Caco-2 (cell line): Measurements from ENCODE around the gene DRC1. TPM values are rescaled to one million over a fixed set of nuclear protein-coding genes. Genes with fewer than 3 reads are reported as not detected.

Source experiments
- BruUV-seq: library from RNA; stranded (reverse); fragments of 400-500 nt; replicated peaks from 2 replicates; lab custom pipeline; 2021; lab: Mats Ljungman, UMichigan
- CTCF ChIA-PET: fragments of 300-600 bp; sonication (Branson Sonifier 250); formaldehyde crosslinking; loops from one replicate; lab custom pipeline; 2022; ENCODE audit warnings: antibody characterized with exemption; lab: Charles Lee
- POLR2A ChIA-PET: fragments of 300-600 bp; sonication (Branson Sonifier 250); formaldehyde crosslinking; loops from one replicate; lab custom pipeline; 2022; ENCODE audit warnings: antibody characterized with exemption; lab: Charles Lee
- DNase-seq, 2 experiments: peaks; one replicate each; pipeline versions ENCODE4 v3.0.0 to v3.0.0-alpha.2; 2020 to 2022
- H3K27me3 ChIP-seq: replicated peaks from 2 replicates; pipeline ENCODE4 v1.6.0; 2011; ENCODE audit warnings: low read length; ENCODE audit not compliant: control insufficient read depth, insufficient read depth
- H3K36me3 ChIP-seq: 2 replicates; pipeline ENCODE4 v1.5.1; 2011; ENCODE audit warnings: low read length; ENCODE audit not compliant: control insufficient read depth, insufficient read depth
- H3K4me1 ChIP-seq: fragments of 250-450 bp; sonication (Bioruptor Pico); 2 replicates; pipeline ENCODE4 v1.5.1; 2020; ENCODE audit warnings: mild to moderate bottlenecking
- H3K4me3 ChIP-seq: 2 replicates; pipeline ENCODE4 v1.5.1; 2011; ENCODE audit warnings: low read depth, mild to moderate bottlenecking, control low read depth, low read length
- H3K9me3 ChIP-seq: fragments of 250-450 bp; sonication (Bioruptor Pico); 2 replicates; pipeline ENCODE4 v1.5.1; 2020; ENCODE audit warnings: mild to moderate bottlenecking, moderate library complexity
- H3K27ac Mint-ChIP-seq: one replicate; pipeline ENCODE4 v1.8.0; 2022; ENCODE audit warnings: mixed read lengths; ENCODE audit not compliant: unreplicated experiment
- H3K27me3 Mint-ChIP-seq: one replicate; pipeline ENCODE4 v1.8.0; 2022; ENCODE audit warnings: mixed read lengths; ENCODE audit not compliant: insufficient read depth, unreplicated experiment
- H3K36me3 Mint-ChIP-seq: one replicate; pipeline ENCODE4 v1.8.0; 2022; ENCODE audit warnings: mild to moderate bottlenecking, mixed read lengths; ENCODE audit not compliant: insufficient read depth, unreplicated experiment
- H3K4me1 Mint-ChIP-seq: one replicate; pipeline ENCODE4 v1.8.0; 2022; ENCODE audit warnings: low read depth, mixed read lengths; ENCODE audit not compliant: unreplicated experiment
- H3K4me3 Mint-ChIP-seq: one replicate; pipeline ENCODE4 v1.8.0; 2022; ENCODE audit warnings: mild to moderate bottlenecking, moderate library complexity, mixed read lengths; ENCODE audit not compliant: unreplicated experiment
- H3K9me3 Mint-ChIP-seq: one replicate; pipeline ENCODE4 v1.8.0; 2022; ENCODE audit warnings: mixed read lengths; ENCODE audit not compliant: unreplicated experiment
- CTCF ChIP-seq, 2 experiments: fragments of 200-600 bp in 1 of 2; IDR thresholded peaks; 1 replicate in 1 of 2; 2 replicates in 1 of 2; pipeline versions ENCODE4 v1.5.1 to v1.8.0; 2011 to 2022; ENCODE audit warnings: antibody characterized with exemption in 1 of 2, control low read depth in 1 of 2, inconsistent platforms in 1 of 2, low read depth in 1 of 2, low read length in 1 of 2, mild to moderate bottlenecking in 1 of 2, moderate library complexity in 1 of 2; ENCODE audit not compliant: insufficient read depth in 1 of 2, severe bottlenecking in 1 of 2, unreplicated experiment in 1 of 2
- intact Hi-C: fragments of 100-400 bp; cut with micrococcal nuclease; formaldehyde crosslinking; loops from one replicate; pipeline ENCODE4 v1.10.0; 2022; ENCODE audit not compliant: unreplicated experiment
- total RNA-seq: library from RNA; stranded (reverse); gene quantifications from 2 replicates; pipeline ENCODE4 v1.2.3, GENCODE V29; 2022

The DRC1 gene
- total RNA-seq, 1 experiment from 2014 or later, result 1.1 TPM

- no peak for TF ChIP-seq CTCF (IDR thresholded peaks at IDR 0.05; ENCODE audit: insufficient read depth in 1 of 2, low read depth in 1 of 2, low read length in 1 of 2, severe bottlenecking in 1 of 2, unreplicated experiment in 1 of 2)
- POLR2A ChIA-PET, result no interaction called here
- no peaks in the 10 kb centered on the region for H3K36me3 ChIP-seq
- no peaks in the 10 kb centered on the region for H3K27me3 ChIP-seq
- Mint-ChIP-seq H3K36me3 (no peaks in the 10 kb centered on the region), H3K27me3 (no peaks in the 10 kb centered on the region), H3K4me3 (no peak overlapping the region), H3K9me3 (no peaks in the 10 kb centered on the region), H3K4me1 (no peaks in the 10 kb centered on the region), H3K27ac (no peak overlapping the region)
- no peaks in the 10 kb centered on the region for H3K9me3 ChIP-seq
- no peak overlapping the region for H3K4me3 ChIP-seq
- CTCF ChIA-PET, result no interaction called here
- DNase-seq, result no peak
- intact Hi-C loops, result no loop called here
- H3K4me1 ChIP-seq, result no peaks in the 10 kb centered on the region
- no TSS peak for BruUV-seq
These were observed 85.5 kb downstream of the DRC1 start for GRCh38 chr2:26487192-26487591.

- intact Hi-C loops, result no loop called here
- BruUV-seq, result no TSS peak
- H3K27ac Mint-ChIP-seq, result no peak overlapping the region
- H3K27me3 Mint-ChIP-seq, result no peaks in the 10 kb centered on the region
- H3K9me3 Mint-ChIP-seq, result no peaks in the 10 kb centered on the region
- no peak overlapping the region for H3K4me3 Mint-ChIP-seq
- no peaks in the 10 kb centered on the region for H3K36me3 Mint-ChIP-seq
- ChIA-PET CTCF (no interaction called here), POLR2A (no interaction called here)
- H3K36me3 ChIP-seq, result no peaks in the 10 kb centered on the region
- H3K4me1 ChIP-seq, result no peaks in the 10 kb centered on the region
- no peak overlapping the region for H3K4me3 ChIP-seq
- no peak for TF ChIP-seq CTCF (IDR thresholded peaks at IDR 0.05; ENCODE audit: insufficient read depth in 1 of 2, low read depth in 1 of 2, low read length in 1 of 2, severe bottlenecking in 1 of 2, unreplicated experiment in 1 of 2)
- no peaks in the 10 kb centered on the region for H3K27me3 ChIP-seq
- no peaks in the 10 kb centered on the region for H3K9me3 ChIP-seq
- H3K4me1 Mint-ChIP-seq, result no peaks in the 10 kb centered on the region
- DNase-seq, result no peak
These were observed 86.9 kb downstream of the DRC1 start for GRCh38 chr2:26488463-26489212.

- DNase-seq, result no peak
- Histone ChIP-seq H3K4me1 (no peaks in the 10 kb centered on the region), H3K9me3 (no peaks in the 10 kb centered on the region), H3K36me3 (no peaks in the 10 kb centered on the region), H3K27me3 (no peaks in the 10 kb centered on the region), H3K4me3 (no peak overlapping the region)
- H3K9me3 Mint-ChIP-seq, result no peaks in the 10 kb centered on the region
- intact Hi-C loops, result no loop called here
- ChIA-PET POLR2A (no interaction called here), CTCF (no interaction called here)
- H3K27ac Mint-ChIP-seq, result no peak overlapping the region
- no peak overlapping the region for H3K4me3 Mint-ChIP-seq
- no peak for TF ChIP-seq CTCF (IDR thresholded peaks at IDR 0.05; ENCODE audit: insufficient read depth in 1 of 2, low read depth in 1 of 2, low read length in 1 of 2, severe bottlenecking in 1 of 2, unreplicated experiment in 1 of 2)
- H3K4me1 Mint-ChIP-seq, result no peaks in the 10 kb centered on the region
- no TSS peak for BruUV-seq
- H3K36me3 Mint-ChIP-seq, result no peaks in the 10 kb centered on the region
- no peaks in the 10 kb centered on the region for H3K27me3 Mint-ChIP-seq
These were observed 87.6 kb downstream of the DRC1 start for GRCh38 chr2:26489213-26489850.
